ENCODE data around the gene HLCS.

Gene HLCS

GRCh38 chr21:36883532-36884486, 82.7 kb downstream of the HLCS start:
- no peak for DNase-seq (ENCODE audit: low read depth in 2 of 2)

DNA sequence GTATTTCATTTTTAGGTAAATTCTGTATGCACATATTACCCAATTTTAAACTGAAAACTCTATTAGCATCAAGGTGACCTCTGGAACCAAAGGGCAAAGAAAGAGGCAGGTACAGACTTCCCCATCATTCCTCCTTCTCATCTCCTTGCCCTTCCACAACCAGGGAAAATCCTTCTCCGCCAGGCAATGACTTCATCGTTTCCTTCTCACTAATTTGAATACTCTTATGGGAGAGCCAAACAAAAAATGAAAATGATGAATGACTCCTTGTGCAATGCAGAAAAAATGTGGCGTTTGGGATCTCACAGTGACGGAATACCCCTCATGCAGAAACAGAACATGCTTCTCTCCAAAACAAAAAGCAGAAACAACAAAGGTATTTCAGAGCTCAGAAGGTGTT, 83.7 kb downstream of the HLCS start:
- no peak for DNase-seq (ENCODE audit: low read depth in 2 of 2)

GRCh38 chr21:36881228-36881627, 85.2 kb downstream of the HLCS start:
- no peak for DNase-seq (ENCODE audit: low read depth in 2 of 2)

GRCh38 chr21:36879827-36880226, 86.6 kb downstream of the HLCS start:
- no peak for DNase-seq (ENCODE audit: low read depth in 2 of 2)

DNA sequence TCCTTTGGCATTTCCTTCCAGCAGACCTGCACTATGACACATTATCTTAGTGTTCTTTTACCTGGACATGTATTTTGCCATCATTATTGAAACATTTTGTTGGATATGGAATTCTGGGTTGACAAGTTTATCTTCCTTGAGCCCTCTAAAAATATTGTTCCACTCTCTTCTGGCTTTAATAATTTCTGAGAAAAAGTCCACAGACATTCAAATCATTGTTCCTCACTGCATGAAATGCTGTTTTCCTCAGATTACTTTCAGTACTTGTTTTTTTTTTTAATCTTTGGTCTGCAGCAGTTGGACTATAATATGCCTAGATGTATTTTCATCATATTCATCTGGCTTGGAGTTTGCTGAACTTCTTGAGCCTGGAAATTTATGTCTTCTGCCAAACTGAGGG, 88.7 kb downstream of the HLCS start:
- DNase-seq (ENCODE audit: low read depth in 2 of 2), result no peak

- DNase-seq (ENCODE audit: low read depth in 2 of 2), result no peak
Observed at GRCh38 chr21:36874665-36875064, 91.8 kb downstream of the HLCS start.

DNA sequence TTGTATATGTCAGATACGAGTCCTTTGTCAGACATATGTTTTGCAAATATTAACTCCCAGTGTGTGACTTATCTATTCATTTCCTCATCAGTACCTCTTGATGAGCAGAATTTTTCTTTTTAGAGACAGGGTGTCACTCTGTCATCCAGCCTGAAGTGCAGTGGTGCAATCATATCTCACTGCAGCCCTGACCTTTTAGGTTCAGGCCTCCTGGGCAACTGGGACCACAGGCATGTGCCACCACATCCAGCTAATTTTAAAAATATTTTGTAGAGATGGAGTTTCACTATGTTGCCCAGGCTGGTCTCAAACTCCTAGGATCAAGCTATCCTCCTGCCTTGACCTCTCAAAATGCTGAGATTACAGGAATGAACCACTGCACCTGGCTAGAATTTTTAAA, 93.0 kb downstream of the HLCS start:
- DNase-seq (ENCODE audit: low read depth in 2 of 2), result no peak

DNA sequence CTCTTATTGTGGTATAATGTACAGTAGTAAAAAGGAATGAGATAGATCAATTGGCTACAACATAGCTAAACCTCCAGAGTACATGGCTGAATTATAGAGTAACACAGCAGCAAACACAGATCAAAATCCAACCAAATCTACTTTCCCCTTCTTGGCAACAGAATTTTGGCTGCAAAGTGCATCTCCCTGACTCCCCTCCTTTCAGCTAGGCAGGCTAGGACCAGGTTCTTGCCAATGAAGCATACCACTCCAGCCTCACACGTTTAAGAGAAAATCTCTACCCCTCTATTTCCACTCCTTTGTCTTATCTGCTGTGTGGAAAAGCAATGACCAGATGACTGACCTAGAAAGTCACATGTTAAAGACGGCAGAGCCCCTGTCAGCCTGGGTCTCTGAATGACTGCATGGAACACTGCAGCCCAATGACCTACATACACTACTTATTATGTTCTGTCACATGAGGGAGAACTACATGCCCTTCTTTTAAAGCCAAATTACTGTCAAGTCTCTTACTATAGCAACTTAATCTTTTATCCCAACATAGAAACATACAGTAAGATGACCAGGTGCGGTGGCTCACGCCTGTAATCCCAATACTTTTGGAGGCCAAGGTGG, 99.1 kb downstream of the HLCS start:
- DNase-seq (ENCODE audit: low read depth in 2 of 2), result no peak

- DNase-seq (ENCODE audit: low read depth in 2 of 2), result no peak
Observed at GRCh38 chr21:36866419-36866818, 100.0 kb downstream of the HLCS start.

- DNase-seq (ENCODE audit: low read depth in 2 of 2), result no peak
Observed at GRCh38 chr21:36864974-36865373, 101.5 kb downstream of the HLCS start.

GRCh38 chr21:36863260-36863659, 103.2 kb downstream of the HLCS start:
- no peak for DNase-seq (ENCODE audit: low read depth in 2 of 2)

- no peak for DNase-seq (ENCODE audit: low read depth in 2 of 2)
Observed at GRCh38 chr21:36861595-36862323, 104.7 kb downstream of the HLCS start.

GRCh38 chr21:36860736-36861594, 105.5 kb downstream of the HLCS start:
- no peak for DNase-seq (ENCODE audit: low read depth in 2 of 2)

- DNase-seq (ENCODE audit: low read depth in 2 of 2), result no peak
Observed at GRCh38 chr21:36859744-36860501, 106.5 kb downstream of the HLCS start.

GRCh38 chr21:36858320-36858957, 108.0 kb downstream of the HLCS start:
- no peak for DNase-seq (ENCODE audit: low read depth in 2 of 2)

- DNase-seq (ENCODE audit: low read depth in 2 of 2), result no peak
Observed at GRCh38 chr21:36856643-36857042, 109.8 kb downstream of the HLCS start.

GRCh38 chr21:36854391-36854790, 112.1 kb downstream of the HLCS start:
- DNase-seq (ENCODE audit: low read depth in 2 of 2), result no peak

DNA sequence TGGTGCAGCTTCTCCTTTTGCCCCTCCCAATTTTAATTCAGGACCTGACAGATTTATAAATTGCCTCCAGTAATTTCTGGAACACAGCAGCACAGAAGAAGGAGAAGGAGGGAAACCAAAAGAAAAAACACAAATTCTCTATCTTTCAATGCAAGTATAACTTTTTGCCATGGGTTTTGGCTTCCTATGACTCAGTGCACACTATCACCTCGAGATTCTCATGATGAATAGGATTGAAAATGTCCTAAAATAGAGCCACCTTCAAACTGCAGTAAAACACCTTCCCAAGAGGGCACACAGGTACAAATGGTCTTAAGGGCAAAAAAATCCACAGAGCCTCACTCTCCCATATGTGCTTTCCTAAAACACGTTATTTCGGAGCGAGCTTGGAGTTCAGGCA, 113.6 kb downstream of the HLCS start:
- DNase-seq (ENCODE audit: low read depth in 2 of 2), result no peak

- no peak for DNase-seq (ENCODE audit: low read depth in 2 of 2)
Observed at GRCh38 chr21:36852293-36852692, 114.2 kb downstream of the HLCS start.

- DNase-seq (ENCODE audit: low read depth in 2 of 2), result no peak
Observed at GRCh38 chr21:36851121-36851520, 115.3 kb downstream of the HLCS start.
